K562 (cell line): Measurements from ENCODE around the gene ABCA7. TPM values are rescaled to one million over a fixed set of nuclear protein-coding genes. Genes with fewer than 3 reads are reported as not detected.

Source experiments
- ATAC-seq: fragments of 200-7000 bp; cut with Tn5 transposase; 3 replicates; pipeline ENCODE4 v1.9.1; 2020; ENCODE audit warnings: moderate library complexity
- BruUV-seq: library from RNA; stranded (reverse); fragments of 400-500 nt; replicated peaks from 2 replicates; lab custom pipeline; 2021; lab: Mats Ljungman, UMichigan
- CTCF ChIA-PET: fragments of 300-600 bp; formaldehyde crosslinking; extraction: SDS; loops from one replicate; lab custom pipeline; 2021; ENCODE audit warnings: low intra/inter-chr PET ratio; lab: Yijun Ruan, JAX
- POLR2A ChIA-PET: fragments of 300-600, 350-650 bp; sonication (Branson Sonifier 250); formaldehyde crosslinking; extraction: SDS; loops from one replicate; lab custom pipeline; 2021; ENCODE audit warnings: antibody characterized with exemption, inconsistent platforms; lab: Yijun Ruan, JAX
- DNase-seq, 4 experiments: peaks; one replicate each; pipeline versions ENCODE4 v3.0.0 to v3.0.0-alpha.2; 2011 to 2018; ENCODE audit warnings: low spot score in 3 of 4, mixed read lengths in 3 of 4; ENCODE audit errors: extremely low read depth in 1 of 4
- FAIRE-seq: peaks from 2 replicates; lab custom pipeline; 2011; peaks lifted over from hg19 to GRCh38; lab: Jason Lieb, UNC
- H2AFZ ChIP-seq: 2 replicates; pipeline ENCODE4 v1.6.0; 2011; ENCODE audit warnings: low read depth, low read length, control low read depth, inconsistent platforms
- H3K27ac ChIP-seq: fragments of 200-600 bp; 3 replicates; pipeline ENCODE4 v1.8.0; 2011; ENCODE audit warnings: low read depth, mild to moderate bottlenecking, control low read depth, inconsistent platforms, low read length, moderate library complexity, mixed read lengths; ENCODE audit errors: extremely low read depth
- H3K27me3 ChIP-seq, 2 experiments: fragments of 300-600 bp in 1 of 2; 2 replicates in 1 of 2; 3 replicates in 1 of 2; pipeline versions ENCODE4 v1.6.0 to v1.8.0; 2011; ENCODE audit warnings: inconsistent platforms in 2 of 2, low read length in 2 of 2, mild to moderate bottlenecking in 1 of 2, mixed read lengths in 1 of 2, moderate library complexity in 1 of 2; ENCODE audit not compliant: control insufficient read depth in 2 of 2, insufficient read depth in 2 of 2
- H3K36me3 ChIP-seq: fragments of 300-600 bp; 3 replicates; pipeline ENCODE4 v1.8.0; 2011; ENCODE audit warnings: mild to moderate bottlenecking, low read length, inconsistent platforms; ENCODE audit not compliant: control insufficient read depth, insufficient read depth
- H3K4me1 ChIP-seq, 2 experiments: fragments of 200-600 bp in 1 of 2; replicated peaks in 1 of 2; 2 replicates in 1 of 2; 3 replicates in 1 of 2; pipeline versions ENCODE4 v1.5.1 to v1.8.0; 2011; ENCODE audit warnings: inconsistent platforms in 2 of 2, low read length in 2 of 2, mild to moderate bottlenecking in 1 of 2, mixed read lengths in 1 of 2, moderate library complexity in 1 of 2; ENCODE audit not compliant: control insufficient read depth in 2 of 2, insufficient read depth in 2 of 2
- H3K4me2 ChIP-seq: 2 replicates; pipeline ENCODE4 v1.6.1; 2011; ENCODE audit warnings: low read length, control low read depth, inconsistent platforms, mixed read lengths; ENCODE audit not compliant: insufficient read depth
- H3K4me3 ChIP-seq: fragments of 200-600 bp; sonication (generic), shearing (Covaris generic); 2 replicates; pipeline ENCODE4 v1.5.1; 2016; ENCODE audit warnings: control low read depth, inconsistent platforms
- H3K79me2 ChIP-seq: fragments of 200-600 bp; 3 replicates; pipeline ENCODE4 v1.8.0; 2011; ENCODE audit warnings: low read length, inconsistent platforms; ENCODE audit not compliant: control insufficient read depth, insufficient read depth
- H3K9ac ChIP-seq, 2 experiments: 2 replicates each; pipeline versions ENCODE4 v1.6.0 to v1.6.1; 2011; ENCODE audit warnings: low read depth in 2 of 2, low read length in 2 of 2, control low read depth in 1 of 2, inconsistent platforms in 1 of 2, mild to moderate bottlenecking in 1 of 2, mixed read lengths in 1 of 2; ENCODE audit not compliant: insufficient read depth in 1 of 2
- H3K9me1 ChIP-seq: one replicate; pipeline ENCODE4 v1.6.0; 2011; ENCODE audit warnings: inconsistent platforms, mild to moderate bottlenecking, low read length, moderate library complexity; ENCODE audit not compliant: control insufficient read depth, insufficient read depth
- H3K9me3 ChIP-seq: replicated peaks from 2 replicates; pipeline ENCODE4 v1.5.1; 2011; ENCODE audit warnings: low read depth, low read length, inconsistent platforms; ENCODE audit not compliant: control insufficient read depth, insufficient read depth
- H4K20me1 ChIP-seq: replicated peaks from 2 replicates; pipeline ENCODE4 v1.6.1; 2011; ENCODE audit warnings: low read length, inconsistent platforms, mixed read lengths; ENCODE audit not compliant: control insufficient read depth, insufficient read depth
- C11orf30 ChIP-seq: fragments of 450-650 bp; IDR thresholded peaks from 2 replicates; pipeline ENCODE4 v1.6.1; 2016; ENCODE audit warnings: low read depth, mild to moderate bottlenecking
- E2F5 ChIP-seq: sonication (generic); formaldehyde crosslinking; IDR thresholded peaks from 2 replicates; pipeline ENCODE4 v1.8.0; 2022; ENCODE audit warnings: mild to moderate bottlenecking, missing genetic modification reagents
- FUS ChIP-seq: fragments of 200-400 bp; formaldehyde crosslinking; optimal IDR thresholded peaks from 2 replicates; pipeline ENCODE3; 2017; ENCODE audit warnings: low read depth, low read length
- MAFF ChIP-seq: IDR thresholded peaks from 2 replicates; pipeline ENCODE4 v1.6.1; 2012; ENCODE audit warnings: low read length, improper control_type of control experiment
- MAFK ChIP-seq: IDR thresholded peaks from 2 replicates; pipeline ENCODE4 v1.6.1; 2011; ENCODE audit warnings: low read length, improper control_type of control experiment
- MEF2D ChIP-seq: conservative IDR thresholded peaks from 2 replicates; pipeline ENCODE4 v1.6.1; 2016; ENCODE audit warnings: low read depth, missing genetic modification characterization, missing compliant biosample characterization
- MTA1 ChIP-seq: fragments of 450-650 bp; IDR thresholded peaks from 2 replicates; pipeline ENCODE4 v1.6.1; 2017; ENCODE audit warnings: borderline replicate concordance
- STAT5A ChIP-seq: IDR thresholded peaks from 2 replicates; pipeline ENCODE4 v1.6.1; 2012; ENCODE audit warnings: low read length, inconsistent platforms, borderline replicate concordance
- VEZF1 ChIP-seq: fragments of 200-800 bp; sonication (Bioruptor generic); IDR thresholded peaks from 2 replicates; pipeline ENCODE4 v1.6.1; 2017; ENCODE audit warnings: missing genetic modification characterization, missing compliant biosample characterization
- ZNF316 ChIP-seq: fragments of 450-650 bp; IDR thresholded peaks from 2 replicates; pipeline ENCODE4 v1.6.1; 2016
- ZNF740 ChIP-seq, 3 experiments: fragments of 200-800 bp in 1 of 3; sonication (Bioruptor generic) in 1 of 3; sonication (generic) in 1 of 3; formaldehyde crosslinking in 1 of 3; IDR thresholded peaks; 2 replicates each; pipeline versions ENCODE4 v1.6.1 to v1.8.0; 2016 to 2022; ENCODE audit warnings: mild to moderate bottlenecking in 2 of 3, missing compliant biosample characterization in 2 of 3, missing genetic modification characterization in 2 of 3, missing genetic modification reagents in 1 of 3
- WGBS: fragments of 100-300 bp; shearing (Covaris generic); methylation state at CpG from one replicate; pipeline ENCODE4 v1.1.6; 2016; ENCODE audit warnings: low coverage, mixed read lengths; ENCODE audit not compliant: insufficient coverage; ENCODE audit errors: missing lambda C conversion rate; 5-methylcytosine and 5-hydroxymethylcytosine counted together
- in situ Hi-C: fragments of 300-500 bp; cut with MboI; formaldehyde crosslinking; loops from 4 replicates; pipeline ENCODE4 v1.15.0; 2018; ENCODE audit warnings: inconsistent platforms, mixed read lengths
- intact Hi-C: fragments of 100-400 bp; cut with micrococcal nuclease; formaldehyde crosslinking; loops from 2 replicates; pipeline ENCODE4 v1.14.2; 2022
- polyA plus RNA-seq, 8 experiments: library from polyadenylated mRNA; depleted of rRNA in 4 of 8; stranded (reverse) in 5 of 8; unstranded in 3 of 8; fragments of >200 nt; fragmentation: Nextera tagmentation in 2 of 8; fragmentation: Illumina TruSeq in 1 of 8; extraction: Ambion mirVana in 2 of 8; extraction: Trizol in 1 of 8; gene quantifications; 2 replicates each; pipeline versions ENCODE4 v1.2.1 to v1.2.3, GENCODE V29; 2011 to 2014; ENCODE audit warnings: inconsistent platforms in 1 of 8, missing spikeins in 1 of 8
- total RNA-seq, 7 experiments: library from RNA; depleted of rRNA in 6 of 7; stranded (reverse); fragments of >200 nt in 6 of 7; fragmentation: Illumina TruSeq in 2 of 7; extraction: Trizol in 2 of 7; gene quantifications; 2 replicates each; pipeline versions ENCODE4 v1.2.1 to v1.2.3, GENCODE V29; 2011 to 2021; ENCODE audit warnings: low replicate concordance in 1 of 7

Gene ABCA7
- total and polyA plus RNA-seq, 9 of the 15 experiments (the other 6 are each of a cell fraction or from before 2014, with no cell fraction given), result 2.3 to 96.1 (median 31.2) TPM

GRCh38 chr19:1015782-1016646 lies 23.9 kb upstream of the ABCA7 start:
- H3K36me3 ChIP-seq, result peaks cover 85% of the 10 kb centered on the region; the same call in 2 of the 3 replicates
- peaks cover 50% of the 10 kb centered on the region for H4K20me1 ChIP-seq
- peaks cover 79% of the 10 kb centered on the region for H3K79me2 ChIP-seq
- H3K27me3 ChIP-seq, result no peaks in the 10 kb centered on the region
- ChIA-PET CTCF (no interaction called here), POLR2A (interaction anchor here (0.6 to 0.9 kb wide), 3 partner anchors 11 to 274 kb away, joined by 3 to 4 read pairs (median 3); no protein-coding TSS in a partner anchor)
- no peak overlapping the region for H3K4me3 ChIP-seq
- H3K9ac ChIP-seq, result peak overlapping the region in 1 of 2 experiments; percentile 94; a peak in 2 of 4 replicates
- no peaks in the 10 kb centered on the region for H3K9me3 ChIP-seq
- H3K4me2 ChIP-seq, result no peak overlapping the region
- peaks cover 23 to 93% of the 10 kb centered on the region in 2 experiments for H3K4me1 ChIP-seq
- peak overlapping the region; percentile 74; the same call in 1 of the 3 replicates for H3K27ac ChIP-seq
- 82% methylated on average over 22 of the region's 31 CpGs for WGBS
- TF ChIP-seq MTA1, result no peak
- TF ChIP-seq MAFK, result peak; percentile 21; the same call in 1 of the 2 replicates
- TF ChIP-seq MEF2D, result no peak
- TF ChIP-seq E2F5, result no peak
- peak; percentile 23; the same call in 1 of the 2 replicates for TF ChIP-seq MAFF
- TF ChIP-seq FUS, result no peak
- peak; percentile 51 for TF ChIP-seq ZNF316
- no peak for TF ChIP-seq VEZF1 (CRISPR knock-in tag)
- peak; percentile 40; the same call in 1 of the 2 replicates for TF ChIP-seq C11orf30
- no peak for TF ChIP-seq ZNF740 (CRISPR knock-in tag; IDR thresholded peaks at IDR 0.05)
- TF ChIP-seq ZNF740 (tag; IDR thresholded peaks at IDR 0.05), result no peak
- TF ChIP-seq STAT5A, result no peak
- no peak for ATAC-seq
- in situ Hi-C loops (no loop called here), intact Hi-C loops (no loop called here)
- no peak overlapping the region for H2AFZ ChIP-seq
- BruUV-seq, result no TSS peak
- FAIRE-seq, result no peak
- H3K9me1 ChIP-seq, result peaks cover 16% of the 10 kb centered on the region
- DNase-seq, result no peak
